Colonic mucosa (tissue), 4 donors: ENCODE data around the gene DPCD. TPM values are rescaled to one million over a fixed set of nuclear protein-coding genes. Genes with fewer than 3 reads are reported as not detected.

ENCODE experiments used
- DNase-seq: peaks from one replicate; pipeline ENCODE4 v3.0.0-alpha.2; 2020
- H3K27ac ChIP-seq: fragments of 200-600 bp; one replicate; pipeline ENCODE4 v1.8.0; 2021
- H3K27me3 ChIP-seq: fragments of 200-600 bp; one replicate; pipeline ENCODE4 v1.8.0; 2021
- H3K36me3 ChIP-seq: fragments of 200-600 bp; one replicate; pipeline ENCODE4 v1.8.0; 2021
- H3K4me1 ChIP-seq: fragments of 200-600 bp; one replicate; pipeline ENCODE4 v1.8.0; 2021; ENCODE audit warnings: mild to moderate bottlenecking
- H3K4me3 ChIP-seq: fragments of 200-600 bp; one replicate; pipeline ENCODE4 v1.8.0; 2021
- H3K9ac ChIP-seq, 2 donors: one replicate each; pipeline ENCODE4 v1.7.0; 2013; ENCODE audit warnings: control low read depth in 2 of 2, low read depth in 2 of 2, low read length in 2 of 2
- H3K9me3 ChIP-seq: fragments of 200-600 bp; one replicate; pipeline ENCODE4 v1.8.0; 2021
- intact Hi-C: fragments of 100-400 bp; cut with DNase I; formaldehyde crosslinking; loops from one replicate; pipeline ENCODE4 v1.14.1; 2022
- total RNA-seq, 2 donors: library from RNA; stranded (reverse); fragmentation: NEBNext Ultra II Directional in 1 of 2; extraction: Animal tissue kit (Norgen Biotek cat#: 25700) in 1 of 2; gene quantifications; one replicate each; pipeline ENCODE4 v1.2.1, GENCODE V29; 2021
- TF ChIP-seq, protein P1 (sequence below): fragments of 200-600 bp; IDR thresholded peaks from one replicate; pipeline ENCODE4 v1.8.0; 2022; ENCODE audit warnings: antibody characterized with exemption, mild to moderate bottlenecking
- donor health status: healthy.
- donor health status: DM: no; HTN: no; CAD: no.
- donor health status: DM: no; HTN: no; CAD: no.

Gene DPCD
- total RNA-seq, 2 donors from 2014 or later, result 19.2 to 19.4 TPM

GRCh38 chr10:101557541-101557940, 30.6 kb upstream of the DPCD start:
- Histone ChIP-seq H3K9ac (no peak overlapping the region), H3K4me3 (no peak overlapping the region), H3K4me1 (no peaks in the 10 kb centered on the region), H3K36me3 (no peaks in the 10 kb centered on the region), H3K27me3 (no peaks in the 10 kb centered on the region), H3K9me3 (no peaks in the 10 kb centered on the region), H3K27ac (no peak overlapping the region)
- DNase-seq, result no peak
- TF ChIP-seq, protein P1, sequence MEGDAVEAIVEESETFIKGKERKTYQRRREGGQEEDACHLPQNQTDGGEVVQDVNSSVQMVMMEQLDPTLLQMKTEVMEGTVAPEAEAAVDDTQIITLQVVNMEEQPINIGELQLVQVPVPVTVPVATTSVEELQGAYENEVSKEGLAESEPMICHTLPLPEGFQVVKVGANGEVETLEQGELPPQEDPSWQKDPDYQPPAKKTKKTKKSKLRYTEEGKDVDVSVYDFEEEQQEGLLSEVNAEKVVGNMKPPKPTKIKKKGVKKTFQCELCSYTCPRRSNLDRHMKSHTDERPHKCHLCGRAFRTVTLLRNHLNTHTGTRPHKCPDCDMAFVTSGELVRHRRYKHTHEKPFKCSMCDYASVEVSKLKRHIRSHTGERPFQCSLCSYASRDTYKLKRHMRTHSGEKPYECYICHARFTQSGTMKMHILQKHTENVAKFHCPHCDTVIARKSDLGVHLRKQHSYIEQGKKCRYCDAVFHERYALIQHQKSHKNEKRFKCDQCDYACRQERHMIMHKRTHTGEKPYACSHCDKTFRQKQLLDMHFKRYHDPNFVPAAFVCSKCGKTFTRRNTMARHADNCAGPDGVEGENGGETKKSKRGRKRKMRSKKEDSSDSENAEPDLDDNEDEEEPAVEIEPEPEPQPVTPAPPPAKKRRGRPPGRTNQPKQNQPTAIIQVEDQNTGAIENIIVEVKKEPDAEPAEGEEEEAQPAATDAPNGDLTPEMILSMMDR, result no peak
- intact Hi-C loops, result no loop called here

- Histone ChIP-seq H3K9me3 (no peaks in the 10 kb centered on the region), H3K27me3 (no peaks in the 10 kb centered on the region), H3K4me3 (no peak overlapping the region), H3K36me3 (no peaks in the 10 kb centered on the region), H3K27ac (no peak overlapping the region), H3K4me1 (no peaks in the 10 kb centered on the region), H3K9ac (no peak overlapping the region)
- intact Hi-C loops, result no loop called here
- no peak for DNase-seq
- TF ChIP-seq, protein P1, result no peak
Measured at GRCh38 chr10:101558204-101558603, 29.9 kb upstream of the DPCD start.

DNA sequence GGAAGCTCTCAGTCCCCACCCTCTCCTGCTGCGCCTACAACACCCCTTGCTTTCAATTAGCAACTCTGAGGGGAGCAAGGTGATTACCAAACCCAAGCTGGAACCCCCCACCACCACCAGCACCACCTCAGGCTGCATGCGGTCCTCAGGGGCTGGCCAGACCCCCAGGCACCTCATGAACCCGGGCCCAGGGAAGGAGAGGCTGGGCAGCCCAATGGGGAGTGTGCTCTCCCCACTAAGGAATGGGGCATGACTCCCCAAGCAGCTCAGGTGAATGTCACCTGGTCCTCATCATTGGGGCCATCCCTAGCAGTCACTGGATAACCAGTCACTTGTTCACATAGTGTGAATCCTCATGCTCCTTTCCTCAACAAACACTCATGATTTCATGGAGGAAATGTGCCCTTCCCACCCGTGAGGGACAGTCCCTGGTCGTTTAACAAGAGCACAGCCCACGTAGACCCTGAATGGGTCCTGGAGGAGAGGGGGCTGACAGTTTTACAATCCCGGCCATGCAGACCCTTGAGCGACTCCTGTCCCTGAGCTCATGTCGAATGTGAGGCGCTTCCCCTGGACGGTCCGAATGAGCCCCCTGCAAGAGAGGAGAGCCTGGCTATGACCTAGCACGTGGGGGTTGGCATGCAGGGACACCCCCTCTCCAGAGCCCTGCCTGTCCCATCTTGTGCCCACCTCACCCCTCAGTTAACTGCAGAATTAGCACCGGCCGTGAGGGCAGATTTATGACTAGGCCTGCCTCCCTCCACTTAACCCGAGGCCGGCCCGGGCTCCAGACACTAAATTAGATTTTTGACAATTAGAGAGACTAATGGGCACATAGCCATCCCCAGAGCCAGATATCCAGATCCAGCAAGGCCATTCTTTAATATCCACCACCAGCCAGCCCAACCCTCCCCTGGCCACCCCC, 29.2 kb upstream of the DPCD start:
- H3K4me3 ChIP-seq, result no peak overlapping the region
- DNase-seq, result no peak

DNA sequence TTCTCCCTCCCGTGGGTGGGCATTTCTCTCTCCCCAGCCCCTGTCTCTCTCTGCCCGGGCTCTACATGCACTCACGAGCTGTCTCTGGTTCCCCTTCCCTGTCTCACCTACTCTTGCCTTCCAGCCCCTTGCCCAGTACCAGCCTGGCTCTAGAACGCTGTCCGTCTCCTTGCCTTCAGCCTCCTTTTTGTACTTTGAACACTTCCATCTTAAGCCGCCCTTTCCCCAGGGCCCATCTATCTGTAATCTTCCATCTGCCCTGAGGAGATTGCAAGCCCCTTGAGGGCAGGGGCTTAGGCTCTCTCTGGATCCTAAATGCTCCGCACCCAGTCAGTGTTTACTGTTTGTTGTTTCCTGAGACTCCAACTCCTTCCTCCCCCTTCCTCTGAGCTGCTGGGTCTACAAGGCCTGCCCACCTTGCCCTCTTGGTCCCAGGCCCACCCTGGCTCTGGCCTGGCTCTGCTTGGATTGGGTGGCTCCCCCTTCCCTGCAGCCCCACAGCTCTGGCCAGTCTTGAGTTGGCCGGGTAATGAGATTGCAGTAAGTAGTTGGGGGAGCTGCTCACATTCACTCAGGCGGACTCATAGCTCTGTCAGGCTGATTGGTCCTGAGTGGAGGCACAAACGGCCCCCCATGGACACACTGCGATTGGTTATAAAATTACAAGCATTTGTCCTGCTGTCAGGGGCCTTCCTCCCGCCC, 28.4 kb upstream of the DPCD start:
- DNase-seq, result no peak

More for the DNA sequence above, 29.2 kb upstream of the DPCD start:
- H3K27me3 ChIP-seq, result no peaks in the 10 kb centered on the region
- H3K4me1 ChIP-seq, result no peaks in the 10 kb centered on the region
- no peak overlapping the region for H3K9ac ChIP-seq
- no peaks in the 10 kb centered on the region for H3K36me3 ChIP-seq
- H3K9me3 ChIP-seq, result no peaks in the 10 kb centered on the region
- H3K27ac ChIP-seq, result no peak overlapping the region
- intact Hi-C loops, result no loop called here
- TF ChIP-seq, protein P1, result no peak

More for the DNA sequence above, 28.4 kb upstream of the DPCD start:
- H3K36me3 ChIP-seq, result no peaks in the 10 kb centered on the region
- peaks cover 6% of the 10 kb centered on the region for H3K27me3 ChIP-seq
- H3K9ac ChIP-seq, result no peak overlapping the region
- no peak overlapping the region for H3K27ac ChIP-seq
- no peak overlapping the region for H3K4me3 ChIP-seq
- H3K9me3 ChIP-seq, result no peaks in the 10 kb centered on the region
- intact Hi-C loops, result loop anchor here (10.0 kb wide), 1 partner anchor 115 kb away; no protein-coding TSS in a partner anchor
- TF ChIP-seq, protein P1, result no peak
- no peaks in the 10 kb centered on the region for H3K4me1 ChIP-seq
